ENCODE results near the gene DLGAP1. TPM values are rescaled to one million over a fixed set of nuclear protein-coding genes. Genes with fewer than 3 reads are reported as not detected.

DLGAP1 gene
- total and polyA plus RNA-seq, 2 of the 4 experiments (the other 2 are of a cell fraction) = under 0.01 to 0.09 TPM

DNA sequence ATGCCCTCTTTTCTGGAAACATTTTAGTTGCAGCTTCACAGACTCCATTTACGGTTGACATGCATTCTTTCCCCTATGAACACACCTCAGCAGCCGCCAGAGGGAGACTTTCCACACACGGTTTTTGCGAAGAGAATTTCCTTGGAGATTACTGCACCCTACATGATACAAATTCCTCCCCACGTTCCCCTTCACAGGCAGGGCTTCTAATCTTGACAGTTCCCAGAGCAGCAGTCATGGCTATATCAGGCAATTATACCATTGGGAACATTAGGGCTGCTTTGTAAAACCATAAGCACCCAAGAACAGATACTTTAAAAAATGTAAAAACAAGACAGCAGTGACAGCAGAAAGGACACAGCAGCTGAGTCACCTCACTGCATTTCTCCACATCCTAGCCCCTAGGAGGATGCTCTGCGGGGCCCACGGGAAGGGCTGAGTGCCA is 751.4 kb downstream of the DLGAP1 start:
- ATAC-seq (ENCODE audit: low read depth) (peak; percentile 92), DNase-seq (peak; percentile 73)
- H3K4ac ChIP-seq (ENCODE audit: low read depth, low read length) = no peak overlapping the region
- H3K4me3 ChIP-seq (ENCODE audit: insufficient read depth, low read depth, low read length) = no peak overlapping the region
- H2AK9ac ChIP-seq (replicated peaks; ENCODE audit: low read depth, low read length, poor library complexity) = no peak overlapping the region
- peak overlapping the region; percentile 15; the same call in 1 of the 2 replicates for H3K9ac ChIP-seq (ENCODE audit: low read depth, low read length)
- H3K79me1 ChIP-seq (ENCODE audit: low read depth in 1 of 2, low read length in 2 of 2) = no peaks in the 10 kb centered on the region
- no peak overlapping the region for H2AK5ac ChIP-seq (ENCODE audit: low read depth, low read length)
- no peaks in the 10 kb centered on the region for H4K20me1 ChIP-seq (ENCODE audit: insufficient read depth, low read length)
- dilution Hi-C loops (cut with HindIII; ENCODE audit: low sequenced_read_pairs, unreplicated experiment) (no loop called here), in situ Hi-C loops (cut with MboI; ENCODE audit: low sequenced_read_pairs) (loop anchor here (5.0 to 10.0 kb wide), 2 partner anchors 164 to 301 kb away; no protein-coding TSS in a partner anchor), intact Hi-C loops (cut with micrococcal nuclease) (loop anchor here (1.0 to 2.0 kb wide), 4 partner anchors 68 to 365 kb away; no protein-coding TSS in a partner anchor)
- no peaks in the 10 kb centered on the region for H3K36me3 ChIP-seq (ENCODE audit: control insufficient read depth, insufficient read depth, low read length)
- WGBS, 2 experiments (ENCODE audit: extremely low coverage in 2 of 2, insufficient read length in 1 of 2) = 8% methylated on average over 5 of the region's 7 CpGs; no CpG with 5 or more reads in 1 of the 2 experiments
- peak overlapping the region; percentile 59; the same call in 1 of the 3 replicates for H2BK15ac ChIP-seq (ENCODE audit: low read depth, low read length)
- H3K14ac ChIP-seq (replicated peaks; ENCODE audit: low read depth, low read length) = 0 out of 2 replicates have a peak overlapping the region, but pooled peaks have one; percentile 10
- H3K4me1 ChIP-seq (ENCODE audit: control insufficient read depth, insufficient read depth, low read length) = peaks cover 12% of the 10 kb centered on the region; the same call in 1 of the 2 replicates
- H3K27ac ChIP-seq (ENCODE audit: insufficient read depth, low read length) = no peak overlapping the region
- no TSS peak for BruUV-seq (replicated peaks)
- 0 out of 4 replicates have a peak overlapping the region, but pooled peaks of 1 of the 2 experiments have one; percentile 55 for H4K8ac ChIP-seq (ENCODE audit: low read depth in 2 of 2, low read length in 2 of 2)
- no peaks in the 10 kb centered on the region; the same call in 1 of the 2 replicates for H3K9me1 ChIP-seq (ENCODE audit: insufficient read depth, low read length)
- H3K4me2 ChIP-seq (ENCODE audit: low read depth, low read length) = peak overlapping the region; percentile 46; the same call in 1 of the 2 replicates
- H3K9me3 ChIP-seq (ENCODE audit: control insufficient read depth, insufficient read depth, low read length) = no peaks in the 10 kb centered on the region
- H2BK120ac ChIP-seq (ENCODE audit: low read depth, low read length) = peak overlapping the region; percentile 80
- peak overlapping the region; percentile 10 for H4K5ac ChIP-seq (ENCODE audit: low read depth, low read length)
- peak overlapping the region; percentile 64 for H2BK20ac ChIP-seq (ENCODE audit: low read depth, low read length)
- CTCF ChIA-PET = interaction anchor here (0.5 to 1.5 kb wide), 9 partner anchors 11 to 295 kb away, joined by 3 to 8 read pairs (median 3); no protein-coding TSS in a partner anchor
- H3K23ac ChIP-seq (ENCODE audit: low read depth, low read length) = no peak overlapping the region
- no peak overlapping the region for H2BK5ac ChIP-seq (ENCODE audit: low read depth, low read length, poor library complexity, severe bottlenecking)
- POLR2A ChIA-PET (ENCODE audit: unreplicated experiment) = interaction anchor here (0.6 kb wide), 1 partner anchor 10 kb away, joined by 3 read pairs; no protein-coding TSS in a partner anchor
- H3K56ac ChIP-seq (ENCODE audit: extremely low read depth, insufficient read depth, low read length) = peak overlapping the region; percentile 46; the same call in 1 of the 2 replicates
- H3K27me3 ChIP-seq (ENCODE audit: control insufficient read depth, insufficient read depth, low read length) = no peaks in the 10 kb centered on the region; the same call in none of the 2 replicates
- H2AFZ ChIP-seq (replicated peaks; ENCODE audit: low read length, poor library complexity) = peak overlapping the region; percentile 76
- peak overlapping the region; percentile 26 for H3K18ac ChIP-seq (ENCODE audit: low read depth, low read length)
- peak overlapping the region; percentile 52; the same call in 1 of the 2 replicates for H4K91ac ChIP-seq (ENCODE audit: insufficient read depth, low read depth, low read length)
- no peak for TF ChIP-seq BHLHE40 (IDR thresholded peaks at IDR 0.05; ENCODE audit: low read depth, low read length)
- peak; percentile 78 for TF ChIP-seq RAD21 (IDR thresholded peaks at IDR 0.05; ENCODE audit: low read length)
- TF ChIP-seq MAFK (IDR thresholded peaks at IDR 0.05; ENCODE audit: low read depth, low read length) = no peak
- no peak for TF ChIP-seq RFX5 (IDR thresholded peaks at IDR 0.05; ENCODE audit: low read depth, low read length)
- TF ChIP-seq NFE2L2 (IDR thresholded peaks at IDR 0.05; ENCODE audit: low read depth, low read length) = no peak
- TF ChIP-seq SMC3 (IDR thresholded peaks at IDR 0.05; ENCODE audit: low read depth, low read length) = peak; percentile 84
- TF ChIP-seq, protein P1, sequence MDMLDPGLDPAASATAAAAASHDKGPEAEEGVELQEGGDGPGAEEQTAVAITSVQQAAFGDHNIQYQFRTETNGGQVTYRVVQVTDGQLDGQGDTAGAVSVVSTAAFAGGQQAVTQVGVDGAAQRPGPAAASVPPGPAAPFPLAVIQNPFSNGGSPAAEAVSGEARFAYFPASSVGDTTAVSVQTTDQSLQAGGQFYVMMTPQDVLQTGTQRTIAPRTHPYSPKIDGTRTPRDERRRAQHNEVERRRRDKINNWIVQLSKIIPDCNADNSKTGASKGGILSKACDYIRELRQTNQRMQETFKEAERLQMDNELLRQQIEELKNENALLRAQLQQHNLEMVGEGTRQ (IDR thresholded peaks at IDR 0.05; ENCODE audit: low read depth, low read length) = no peak
- TF ChIP-seq CHD1 (IDR thresholded peaks at IDR 0.05; ENCODE audit: low read depth, low read length) = no peak
- no peak for TF ChIP-seq CEBPB (IDR thresholded peaks at IDR 0.05; ENCODE audit: low read depth, low read length)
- no peak for TF ChIP-seq RCOR1 (IDR thresholded peaks at IDR 0.05; ENCODE audit: insufficient replicate concordance, low read length)
- TF ChIP-seq FOS (IDR thresholded peaks at IDR 0.05; ENCODE audit: low read depth, low read length) = no peak
- peak; percentile 87 for TF ChIP-seq CTCF (conservative IDR thresholded peaks at IDR 0.05; ENCODE audit: low read depth, low read length)
- TF ChIP-seq MAZ (IDR thresholded peaks at IDR 0.05; ENCODE audit: borderline replicate concordance, low read depth, low read length) = no peak
- TF ChIP-seq MXI1 (IDR thresholded peaks at IDR 0.05; ENCODE audit: borderline replicate concordance, low read depth, low read length) = no peak
